Right atrium auricular region (tissue), 2 donors: ENCODE measurements around the gene TRIM2. TPM values are rescaled to one million over a fixed set of nuclear protein-coding genes. Genes with fewer than 3 reads are reported as not detected.

Experiments
- DNase-seq: peaks from one replicate; pipeline ENCODE4 v3.0.0-alpha.2; 2019; ENCODE audit warnings: low spot score
- H3K27ac ChIP-seq, 2 donors: fragments of 200-600 bp; sonication (generic); 1 replicate in 1 of 2; 2 replicates in 1 of 2; pipeline ENCODE4 v1.5.1; 2016 to 2019
- H3K27me3 ChIP-seq, 2 donors: fragments of 200-600 bp; sonication (generic); one replicate each; pipeline versions ENCODE4 v1.5.1 to v1.6.0; 2017 to 2019
- H3K36me3 ChIP-seq: fragments of 200-600 bp; sonication (generic); one replicate; pipeline ENCODE4 v1.5.1; 2016
- H3K4me1 ChIP-seq, 2 donors: fragments of 200-600 bp; sonication (generic); one replicate each; pipeline versions ENCODE4 v1.5.1 to v1.6.0; 2017 to 2019
- H3K4me3 ChIP-seq, 2 donors: fragments of 200-600 bp; sonication (generic); 1 replicate in 1 of 2; 2 replicates in 1 of 2; pipeline ENCODE4 v1.5.1; 2017 to 2019; ENCODE audit warnings: mild to moderate bottlenecking in 1 of 2, moderate library complexity in 1 of 2
- H3K9me3 ChIP-seq, 2 donors: fragments of 200-600 bp; sonication (generic); one replicate each; pipeline ENCODE4 v1.5.1; 2019
- total RNA-seq, 2 donors: library from RNA; depleted of rRNA; stranded (reverse); fragments of >200 nt; gene quantifications; one replicate each; pipeline ENCODE4 v1.1.0, GENCODE V29; 2016
- TF ChIP-seq, protein P1 (sequence below), 2 donors: fragments of 200-600 bp; sonication (generic); IDR thresholded peaks; one replicate each; pipeline ENCODE4 v1.5.1; 2019; ENCODE audit warnings: antibody characterized with exemption in 2 of 2

TRIM2 gene
- total RNA-seq, 2 donors from 2014 or later = 17.7 to 29.9 TPM

- no peaks in the 10 kb centered on the region for H3K36me3 ChIP-seq
- H3K4me3 ChIP-seq = no peak overlapping the region
- TF ChIP-seq, protein P1, sequence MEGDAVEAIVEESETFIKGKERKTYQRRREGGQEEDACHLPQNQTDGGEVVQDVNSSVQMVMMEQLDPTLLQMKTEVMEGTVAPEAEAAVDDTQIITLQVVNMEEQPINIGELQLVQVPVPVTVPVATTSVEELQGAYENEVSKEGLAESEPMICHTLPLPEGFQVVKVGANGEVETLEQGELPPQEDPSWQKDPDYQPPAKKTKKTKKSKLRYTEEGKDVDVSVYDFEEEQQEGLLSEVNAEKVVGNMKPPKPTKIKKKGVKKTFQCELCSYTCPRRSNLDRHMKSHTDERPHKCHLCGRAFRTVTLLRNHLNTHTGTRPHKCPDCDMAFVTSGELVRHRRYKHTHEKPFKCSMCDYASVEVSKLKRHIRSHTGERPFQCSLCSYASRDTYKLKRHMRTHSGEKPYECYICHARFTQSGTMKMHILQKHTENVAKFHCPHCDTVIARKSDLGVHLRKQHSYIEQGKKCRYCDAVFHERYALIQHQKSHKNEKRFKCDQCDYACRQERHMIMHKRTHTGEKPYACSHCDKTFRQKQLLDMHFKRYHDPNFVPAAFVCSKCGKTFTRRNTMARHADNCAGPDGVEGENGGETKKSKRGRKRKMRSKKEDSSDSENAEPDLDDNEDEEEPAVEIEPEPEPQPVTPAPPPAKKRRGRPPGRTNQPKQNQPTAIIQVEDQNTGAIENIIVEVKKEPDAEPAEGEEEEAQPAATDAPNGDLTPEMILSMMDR (IDR thresholded peaks at IDR 0.05) = no peak
- peaks cover 0 to 10% of the 10 kb centered on the region in 2 donors for H3K4me1 ChIP-seq
- no peak overlapping the region for H3K27ac ChIP-seq
- DNase-seq = no peak
- peaks cover 0 to 10% of the 10 kb centered on the region in 2 donors for H3K9me3 ChIP-seq
- no peaks in the 10 kb centered on the region for H3K27me3 ChIP-seq
These were observed 57.2 kb downstream of the TRIM2 start for GRCh38 chr4:153261461-153261860.

GRCh38 chr4:153261914-153262313 is 57.7 kb downstream of the TRIM2 start:
- no peak overlapping the region for H3K4me3 ChIP-seq
- no peaks in the 10 kb centered on the region for H3K36me3 ChIP-seq
- H3K4me1 ChIP-seq = peaks cover 0 to 7% of the 10 kb centered on the region in 2 donors
- H3K27me3 ChIP-seq = no peaks in the 10 kb centered on the region
- DNase-seq = no peak
- H3K27ac ChIP-seq = no peak overlapping the region
- TF ChIP-seq, protein P1 (IDR thresholded peaks at IDR 0.05) = no peak
- H3K9me3 ChIP-seq = peaks cover 0 to 10% of the 10 kb centered on the region in 2 donors

- no peak for DNase-seq
- Histone ChIP-seq H3K4me1 (peaks cover 0 to 15% of the 10 kb centered on the region in 2 donors), H3K27me3 (no peaks in the 10 kb centered on the region), H3K4me3 (no peak overlapping the region), H3K27ac (no peak overlapping the region), H3K9me3 (peaks cover 0 to 10% of the 10 kb centered on the region in 2 donors), H3K36me3 (no peaks in the 10 kb centered on the region)
- TF ChIP-seq, protein P1 (IDR thresholded peaks at IDR 0.05) = no peak
These were observed 61.2 kb downstream of the TRIM2 start for GRCh38 chr4:153265306-153266047.

- H3K27ac ChIP-seq = no peak overlapping the region
These were observed 62.7 kb downstream of the TRIM2 start for GRCh38 chr4:153266988-153267387.

DNA sequence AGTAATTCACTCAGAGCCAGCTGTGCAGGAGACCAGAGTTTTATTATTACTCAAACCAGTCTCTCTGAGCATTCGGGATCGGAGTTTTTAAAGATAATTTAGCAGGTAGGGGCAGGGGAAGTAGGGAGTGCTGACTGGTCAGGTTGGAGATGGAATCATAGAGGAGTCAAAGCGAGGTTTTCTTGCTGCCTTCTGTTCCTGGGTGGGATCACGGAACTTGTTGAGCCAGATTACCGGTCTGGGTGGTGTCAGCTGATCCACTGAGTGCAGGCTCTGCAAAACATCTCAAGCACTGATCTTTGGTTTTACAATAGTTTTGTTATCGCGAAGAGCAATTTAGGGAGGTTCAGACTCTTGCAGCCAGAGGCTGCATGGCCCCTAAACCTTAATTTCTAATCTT is 63.6 kb downstream of the TRIM2 start:
- TF ChIP-seq, protein P1 (IDR thresholded peaks at IDR 0.05) = no peak
- H3K9me3 ChIP-seq = no peaks in the 10 kb centered on the region
- no peaks in the 10 kb centered on the region for H3K27me3 ChIP-seq
- H3K4me3 ChIP-seq = no peak overlapping the region
- H3K27ac ChIP-seq = no peak overlapping the region
- H3K36me3 ChIP-seq = no peaks in the 10 kb centered on the region
- peaks cover 0 to 15% of the 10 kb centered on the region in 2 donors for H3K4me1 ChIP-seq
- no peak for DNase-seq

More at GRCh38 chr4:153266988-153267387, 62.7 kb downstream of the TRIM2 start:
- TF ChIP-seq, protein P1 (IDR thresholded peaks at IDR 0.05) = no peak
- H3K4me1 ChIP-seq = peaks cover 0 to 15% of the 10 kb centered on the region in 2 donors
- H3K36me3 ChIP-seq = no peaks in the 10 kb centered on the region
- H3K27me3 ChIP-seq = no peaks in the 10 kb centered on the region
- DNase-seq = no peak
- peaks cover 0 to 3% of the 10 kb centered on the region in 2 donors for H3K9me3 ChIP-seq
- no peak overlapping the region for H3K4me3 ChIP-seq
